Occipital lobe (tissue), 2 donors: ENCODE data around the gene TMEM123. TPM values are rescaled to one million over a fixed set of nuclear protein-coding genes. Genes with fewer than 3 reads are reported as not detected.
"Not testable (repeated sequence)": the region's sequence is repeated elsewhere in the genome, so short reads cannot be mapped to it uniquely, and the experiment has no call there.

Experiments used
- DNase-seq: peaks from one replicate; lab custom pipeline; 2025; lab: John Stamatoyannopoulos, UW
- total RNA-seq: library from RNA; depleted of rRNA; stranded (reverse); fragments of >200 nt; gene quantifications from one replicate; pipeline ENCODE4 v1.2.3, GENCODE V29; 2014

The TMEM123 gene
- total RNA-seq, 1 donor from 2014 or later, result 101 TPM

- no peak for DNase-seq
Observed at GRCh38 chr11:102396708-102397563, 55.6 kb downstream of the TMEM123 start.

DNA sequence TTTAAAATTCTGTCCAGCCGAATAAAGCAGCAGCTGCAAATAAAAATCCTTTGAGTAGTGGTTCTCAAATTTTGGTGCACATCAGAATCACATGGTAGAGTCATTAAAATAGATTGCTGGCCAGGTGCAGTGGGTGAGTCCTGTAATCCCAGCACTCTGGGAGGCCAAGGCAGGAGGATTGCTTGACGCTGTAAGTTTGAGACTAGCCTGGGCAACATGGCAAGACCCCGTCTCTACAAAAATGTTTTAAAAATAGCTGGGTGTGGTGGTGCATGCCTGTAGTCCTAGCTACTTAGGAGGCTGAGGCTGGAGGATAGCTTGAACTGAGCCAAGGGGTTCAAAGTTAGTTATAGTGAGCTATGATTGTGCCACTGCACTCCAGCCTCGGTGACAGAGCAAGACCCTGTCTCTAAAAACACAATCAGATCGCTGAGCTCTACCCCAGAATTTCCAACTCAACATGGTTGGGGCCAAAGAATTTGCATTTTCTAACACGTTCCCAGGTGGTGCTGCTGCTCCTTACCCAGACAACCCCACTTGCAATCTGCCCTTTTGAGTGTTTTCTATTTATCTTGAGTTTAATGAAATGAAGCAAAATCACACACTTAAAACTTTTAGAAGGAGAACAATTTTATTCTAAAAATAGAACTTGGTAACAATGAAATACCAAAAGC, 56.7 kb downstream of the TMEM123 start:
- DNase-seq, result no peak

- no peak for DNase-seq
Observed at GRCh38 chr11:102393272-102393730, 59.3 kb downstream of the TMEM123 start.

DNA sequence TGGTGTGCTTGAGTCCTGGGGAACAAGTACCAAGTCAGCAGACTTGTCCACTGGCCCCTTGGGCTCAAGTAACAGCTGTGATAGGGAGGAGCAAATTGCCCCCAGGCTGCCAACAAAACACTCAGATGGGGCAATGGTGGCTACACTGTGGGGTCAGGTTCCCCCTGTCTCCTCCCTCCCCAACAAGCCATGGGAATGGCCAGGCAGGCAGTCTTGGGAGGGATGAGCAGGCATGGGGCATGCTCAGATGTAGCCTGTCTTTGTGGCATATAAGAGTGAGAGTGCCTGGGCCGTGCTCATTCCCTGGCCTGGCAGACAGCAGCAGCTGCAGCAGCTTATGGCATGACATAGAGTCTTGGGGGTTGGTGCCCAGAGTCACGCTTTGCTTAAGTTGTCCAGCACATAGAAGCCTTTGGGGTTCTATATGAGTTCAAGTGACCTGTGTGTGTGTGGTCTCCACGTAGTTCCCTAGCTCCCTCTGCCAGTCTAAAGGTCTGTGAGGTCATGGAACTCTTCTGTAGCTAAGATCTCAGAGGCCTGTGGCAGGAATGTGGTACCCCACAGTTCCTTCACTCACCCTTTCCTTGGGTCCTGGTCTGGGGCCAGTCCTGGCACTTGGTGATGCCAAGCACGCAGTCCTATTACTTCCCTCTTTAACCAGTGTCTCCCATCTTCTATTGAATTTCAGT, 60.9 kb downstream of the TMEM123 start:
- no peak for DNase-seq

DNA sequence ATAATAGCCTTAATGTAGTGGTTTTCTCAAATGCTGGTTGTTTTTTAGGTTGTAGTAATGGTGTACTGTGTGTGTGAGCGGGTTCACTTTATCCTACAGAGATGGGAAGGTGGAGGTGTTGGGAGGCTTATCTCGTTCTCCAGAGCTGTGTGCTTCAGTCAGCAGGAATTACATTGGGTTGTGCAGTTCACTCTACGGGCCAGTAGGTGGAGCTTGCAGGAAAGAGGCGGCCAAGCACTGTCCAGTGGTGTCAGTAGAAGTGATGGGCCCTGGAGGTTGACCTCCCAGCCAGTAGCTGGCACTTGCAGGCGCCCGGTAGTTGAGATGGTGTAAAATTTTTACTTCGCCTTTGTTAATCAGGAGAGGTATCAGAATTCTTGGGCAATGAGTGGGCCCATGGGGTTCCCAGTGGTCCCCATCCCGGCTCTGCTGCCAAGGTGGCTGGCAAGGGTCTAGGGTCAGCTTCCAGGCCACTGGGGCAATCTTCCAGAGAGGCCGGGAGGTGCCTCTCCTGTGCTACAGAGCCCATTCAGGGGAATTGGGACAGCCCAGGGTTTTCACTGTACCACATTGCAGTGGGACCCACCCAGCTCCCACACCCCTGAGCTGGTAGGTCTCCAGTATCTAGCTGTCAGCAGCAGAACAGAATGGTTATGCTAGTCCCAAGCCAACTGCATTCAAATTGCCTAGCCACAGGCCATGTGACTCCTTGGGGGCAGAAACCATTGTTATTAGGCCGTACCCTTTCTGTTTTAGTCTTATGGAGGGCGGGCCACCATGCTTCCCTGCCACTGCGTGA, 61.7 kb downstream of the TMEM123 start:
- DNase-seq, result peak; percentile 47

- DNase-seq, result no peak
Observed at GRCh38 chr11:102389253-102389652, 63.3 kb downstream of the TMEM123 start.

DNA sequence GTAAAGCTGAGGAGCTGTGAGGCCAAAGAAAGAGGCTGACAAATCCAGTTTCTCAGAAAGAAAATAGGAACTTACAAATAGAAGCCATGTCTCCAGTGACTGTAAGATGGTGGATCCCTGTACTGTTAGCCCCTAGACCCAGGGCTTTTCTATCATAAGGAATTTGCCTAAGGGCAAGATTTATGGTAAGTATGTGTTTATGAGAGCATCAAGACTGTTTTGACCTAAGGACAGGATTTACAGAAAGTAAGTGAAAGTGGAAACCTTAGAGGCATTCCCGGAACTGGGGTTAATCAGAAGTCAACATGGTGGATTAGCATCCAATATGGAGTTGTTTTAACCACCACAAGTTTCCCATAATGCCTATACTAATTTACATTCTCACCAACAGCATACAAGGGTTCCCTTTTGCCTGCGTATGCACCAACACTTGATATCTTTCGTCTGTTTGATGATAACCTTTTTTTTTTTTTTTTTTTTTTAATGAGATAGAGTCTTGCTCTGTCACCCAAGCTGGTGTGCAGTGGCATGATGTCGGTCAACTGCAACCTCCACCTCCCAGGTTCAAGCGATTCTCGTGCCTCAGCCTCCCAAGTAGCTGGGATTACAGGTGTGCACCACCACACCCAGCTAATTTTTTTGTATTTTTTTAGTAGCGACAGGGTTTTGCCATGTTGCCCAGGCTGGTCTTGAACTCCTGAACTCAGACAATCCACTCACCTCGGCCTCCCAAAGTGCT, 65.4 kb downstream of the TMEM123 start:
- no peak for DNase-seq

- DNase-seq, result no peak
Observed at GRCh38 chr11:102386136-102386734, 66.3 kb downstream of the TMEM123 start.

GRCh38 chr11:102385085-102386007, 67.2 kb downstream of the TMEM123 start:
- no peak for DNase-seq

GRCh38 chr11:102384419-102385079, 68.0 kb downstream of the TMEM123 start:
- no peak for DNase-seq

GRCh38 chr11:102383839-102384238, 68.7 kb downstream of the TMEM123 start:
- DNase-seq, result no peak

- DNase-seq, result no peak
Observed at GRCh38 chr11:102382384-102382783, 70.2 kb downstream of the TMEM123 start.

GRCh38 chr11:102378818-102379217, 73.7 kb downstream of the TMEM123 start:
- no peak for DNase-seq

- no peak for DNase-seq
Observed at GRCh38 chr11:102377891-102378290, 74.7 kb downstream of the TMEM123 start.

GRCh38 chr11:102375720-102376399, 76.7 kb downstream of the TMEM123 start:
- no peak for DNase-seq

- not testable (repeated sequence) for DNase-seq
Observed at GRCh38 chr11:102374633-102375424, 77.7 kb downstream of the TMEM123 start.

- no peak for DNase-seq
Observed at GRCh38 chr11:102368472-102368871, 84.1 kb downstream of the TMEM123 start.
